HCT116 (cell line): ENCODE measurements around the gene OR1D2. TPM values are rescaled to one million over a fixed set of nuclear protein-coding genes. Genes with fewer than 3 reads are reported as not detected.

Experiments
- ATAC-seq: fragments of 200-7000 bp; cut with Tn5 transposase; 2 replicates; pipeline ENCODE4 v1.9.1; 2020; ENCODE audit warnings: mild to moderate bottlenecking, moderate library complexity
- BruUV-seq: library from RNA; stranded (reverse); fragments of 400-500 nt; replicated peaks from 2 replicates; lab custom pipeline; 2021; lab: Mats Ljungman, UMichigan
- CTCF ChIA-PET: fragments of 300-600 bp; sonication (Branson Sonifier 250); formaldehyde crosslinking; loops from one replicate; lab custom pipeline; 2021; ENCODE audit warnings: antibody characterized with exemption; lab: Charles Lee
- POLR2A ChIA-PET: fragments of 300-600, 350-600 bp; sonication (Branson Sonifier 250); formaldehyde crosslinking; loops from one replicate; lab custom pipeline; 2021; ENCODE audit warnings: antibody characterized with exemption; lab: Charles Lee
- RAD21 ChIA-PET, 2 experiments: fragments of 300-600 bp; sonication (Branson Sonifier 250); formaldehyde crosslinking; loops; one replicate each; lab custom pipeline; 2023; ENCODE audit warnings: low total read pairs in 2 of 2; ENCODE audit not compliant: uncharacterized antibody in 2 of 2, unreplicated experiment in 2 of 2, low non-redundant PET in 1 of 2; lab: Charles Lee
- DNase-seq: peaks from one replicate; pipeline ENCODE4 v3.0.0-alpha.2; 2010; ENCODE audit warnings: low read depth, low spot score
- H2AFZ ChIP-seq: fragments of 200-600 bp; shearing (Covaris generic), sonication (generic); 2 replicates; pipeline ENCODE4 v1.6.1; 2017; ENCODE audit warnings: low read depth, mixed run types, mixed read lengths, antibody characterized with exemption, low read length; ENCODE audit not compliant: poor library complexity, severe bottlenecking
- H3K27ac ChIP-seq: 2 replicates; pipeline ENCODE4 v1.5.1; 2012; ENCODE audit warnings: low read depth, low read length
- H3K27me3 ChIP-seq: fragments of 200-600 bp; sonication (generic); 2 replicates; pipeline ENCODE4 v1.6.1; 2016; ENCODE audit warnings: mixed run types, low read length, mixed read lengths; ENCODE audit not compliant: insufficient read depth
- H3K36me3 ChIP-seq, 2 experiments: fragments of 200-500 bp in 1 of 2; fragments of 200-600 bp in 1 of 2; sonication (Bioruptor generic) in 1 of 2; sonication (generic) in 1 of 2; 2 replicates each; pipeline versions ENCODE4 v1.5.1 to v1.6.1; 2014 to 2016; ENCODE audit warnings: low read length in 2 of 2, inconsistent platforms in 1 of 2, mixed read lengths in 1 of 2, mixed run types in 1 of 2; ENCODE audit not compliant: insufficient read depth in 2 of 2, control insufficient read depth in 1 of 2
- H3K4me1 ChIP-seq, 2 experiments: fragments of 200-600 bp in 1 of 2; sonication (generic) in 1 of 2; 2 replicates each; pipeline versions ENCODE4 v1.5.1 to v1.6.1; 2012 to 2017; ENCODE audit warnings: low read length in 2 of 2, inconsistent platforms in 1 of 2, mild to moderate bottlenecking in 1 of 2, mixed read lengths in 1 of 2, mixed run types in 1 of 2, moderate library complexity in 1 of 2; ENCODE audit not compliant: insufficient read depth in 2 of 2, control insufficient read depth in 1 of 2
- H3K4me2 ChIP-seq: fragments of 200-600 bp; sonication (generic); 2 replicates; pipeline ENCODE4 v1.6.1; 2017; ENCODE audit warnings: mixed run types, low read length, mixed read lengths
- H3K4me3 ChIP-seq, 2 experiments: fragments of 200-600 bp in 1 of 2; sonication (generic) in 1 of 2; replicated peaks in 1 of 2; 2 replicates each; pipeline ENCODE4 v1.5.1; 2011 to 2016; ENCODE audit warnings: low read length in 2 of 2, control low read depth in 1 of 2, low read depth in 1 of 2, mild to moderate bottlenecking in 1 of 2, mixed read lengths in 1 of 2, mixed run types in 1 of 2
- H3K79me2 ChIP-seq: fragments of 200-600 bp; sonication (generic); 2 replicates; pipeline ENCODE4 v1.6.1; 2017; ENCODE audit warnings: mild to moderate bottlenecking, mixed run types, low read length, moderate library complexity, mixed read lengths; ENCODE audit not compliant: insufficient read depth
- H3K9ac ChIP-seq: fragments of 200-600 bp; sonication (generic); 2 replicates; pipeline ENCODE4 v1.6.1; 2016; ENCODE audit warnings: low read length, mixed read lengths
- H3K9me2 ChIP-seq: fragments of 200-600 bp; sonication (generic), shearing (Covaris generic); 2 replicates; pipeline ENCODE4 v1.6.1; 2017; ENCODE audit warnings: mixed run types, mild to moderate bottlenecking, moderate library complexity; ENCODE audit not compliant: insufficient read depth
- H3K9me3 ChIP-seq, 2 experiments: fragments of 200-500 bp in 1 of 2; fragments of 200-600 bp in 1 of 2; sonication (Bioruptor generic) in 1 of 2; sonication (generic) in 1 of 2; 2 replicates each; pipeline ENCODE4 v1.6.1; 2014 to 2017; ENCODE audit warnings: low read length in 2 of 2, mixed read lengths in 2 of 2, inconsistent platforms in 1 of 2, low read depth in 1 of 2, mild to moderate bottlenecking in 1 of 2, mixed run types in 1 of 2, moderate library complexity in 1 of 2; ENCODE audit not compliant: control insufficient read depth in 1 of 2, insufficient read depth in 1 of 2
- H4K20me1 ChIP-seq: fragments of 200-600 bp; sonication (generic), shearing (Covaris generic); 2 replicates; pipeline ENCODE4 v1.6.1; 2017; ENCODE audit warnings: mixed run types, mild to moderate bottlenecking, moderate library complexity; ENCODE audit not compliant: insufficient read depth
- CBX3 ChIP-seq: IDR thresholded peaks from 2 replicates; pipeline ENCODE4 v1.6.1; 2012; ENCODE audit warnings: low read depth
- CEBPB ChIP-seq: IDR thresholded peaks from 2 replicates; pipeline ENCODE4 v1.6.1; 2012; ENCODE audit warnings: low read depth
- ELF1 ChIP-seq: IDR thresholded peaks from 2 replicates; pipeline ENCODE4 v1.6.1; 2012; ENCODE audit warnings: low read depth, borderline replicate concordance
- EZH2 ChIP-seq: fragments of 200-600 bp; sonication (generic); IDR thresholded peaks from 2 replicates; pipeline ENCODE4 v1.6.1; 2017; ENCODE audit warnings: antibody characterized with exemption, mixed run types
- JUND ChIP-seq: IDR thresholded peaks from 2 replicates; pipeline ENCODE4 v1.6.1; 2012
- POLR2A ChIP-seq: IDR thresholded peaks from 2 replicates; pipeline ENCODE4 v1.7.0; 2011; ENCODE audit warnings: borderline replicate concordance; ENCODE audit not compliant: insufficient read depth, insufficient read length; ENCODE audit errors: extremely low read depth
- SIN3A ChIP-seq: IDR thresholded peaks from 2 replicates; pipeline ENCODE4 v1.6.1; 2012; ENCODE audit warnings: low read depth
- SP1 ChIP-seq: IDR thresholded peaks from 2 replicates; pipeline ENCODE4 v1.6.1; 2012; ENCODE audit warnings: low read depth
- TCF7L2 ChIP-seq: IDR thresholded peaks from 2 replicates; pipeline ENCODE4 v1.7.0; 2011; ENCODE audit warnings: borderline replicate concordance, inconsistent platforms; ENCODE audit not compliant: insufficient read depth, insufficient read length; ENCODE audit errors: extremely low read depth
- YY1 ChIP-seq: IDR thresholded peaks from 2 replicates; pipeline ENCODE4 v1.6.1; 2011; ENCODE audit warnings: low read length, low read depth, moderate library complexity, mild to moderate bottlenecking; ENCODE audit not compliant: insufficient replicate concordance; ENCODE audit errors: extremely low read depth
- intact Hi-C: fragments of 100-400 bp; cut with micrococcal nuclease; formaldehyde crosslinking; loops from 2 replicates; pipeline ENCODE4 v1.10.0; 2022
- total RNA-seq: library from RNA; stranded (reverse); gene quantifications from one replicate; pipeline ENCODE4 v1.2.1, GENCODE V29; 2021; ENCODE audit not compliant: unreplicated experiment
- TF ChIP-seq, protein P1 (sequence below): IDR thresholded peaks from 2 replicates; pipeline ENCODE4 v1.6.1; 2011; ENCODE audit warnings: mild to moderate bottlenecking, low read length, moderate library complexity; ENCODE audit not compliant: insufficient replicate concordance; ENCODE audit errors: extremely low read depth
- TF ChIP-seq, protein P2 (sequence below), 3 experiments: fragments of 200-600 bp in 1 of 3; sonication (generic) in 1 of 3; IDR thresholded peaks in 2 of 3; conservative IDR thresholded peaks in 1 of 3; 2 replicates each; pipeline ENCODE4 v1.5.1; 2012 to 2017; ENCODE audit warnings: low read depth in 2 of 3, low read length in 2 of 3, antibody characterized with exemption in 1 of 3, borderline replicate concordance in 1 of 3, control low read depth in 1 of 3, mild to moderate bottlenecking in 1 of 3, mixed read lengths in 1 of 3, mixed run types in 1 of 3, moderate library complexity in 1 of 3; ENCODE audit not compliant: insufficient read depth in 1 of 3
- TF ChIP-seq, protein P3 (sequence below): IDR thresholded peaks from 2 replicates; pipeline ENCODE4 v1.6.1; 2012

Gene OR1D2
- total RNA-seq, 1 experiment from 2014 or later = not detected

DNA sequence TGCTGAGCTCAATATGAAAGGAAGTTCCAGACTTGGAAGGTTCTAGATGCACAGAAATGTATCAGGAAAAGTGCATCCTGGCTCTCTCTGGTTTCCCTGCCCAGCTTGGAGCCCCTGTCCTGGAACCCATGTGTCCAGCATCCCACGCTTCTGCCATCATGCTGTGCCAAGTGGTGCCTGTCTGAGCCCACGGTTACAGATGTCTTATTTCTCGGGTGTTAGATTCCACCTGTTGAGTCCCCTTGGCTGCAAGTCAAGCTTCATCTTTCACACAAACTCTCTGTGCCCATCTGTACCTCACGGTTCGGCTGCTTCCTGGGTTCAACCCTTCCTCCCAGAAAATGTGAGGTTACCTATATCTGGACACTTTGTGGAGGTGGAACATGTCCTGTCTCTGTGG, 63.3 kb downstream of the OR1D2 start:
- Histone ChIP-seq H2AFZ (no peak overlapping the region), H3K9ac (no peak overlapping the region), H3K27ac (no peak overlapping the region), H3K9me3 (peaks cover 5 to 17% of the 10 kb centered on the region in 2 experiments; a peak in 2 of 4 replicates), H3K4me1 (no peaks in the 10 kb centered on the region), H3K4me2 (no peak overlapping the region), H3K4me3 (no peak overlapping the region), H3K79me2 (no peaks in the 10 kb centered on the region), H3K27me3 (no peaks in the 10 kb centered on the region), H4K20me1 (no peaks in the 10 kb centered on the region), H3K9me2 (no peaks in the 10 kb centered on the region), H3K36me3 (no peaks in the 10 kb centered on the region)
- intact Hi-C loops = loop anchor here (10.0 kb wide), 1 partner anchor 494 kb away; no protein-coding TSS in a partner anchor
- ChIA-PET POLR2A (interaction anchor here (0.6 kb wide), 1 partner anchor 420 kb away, joined by 3 read pairs; no protein-coding TSS in a partner anchor), CTCF (no interaction called here), RAD21 (no interaction called here)
- no TSS peak for BruUV-seq
- TF ChIP-seq TCF7L2 = no peak
- TF ChIP-seq POLR2A = no peak
- no peak for TF ChIP-seq YY1
- TF ChIP-seq, protein P1, sequence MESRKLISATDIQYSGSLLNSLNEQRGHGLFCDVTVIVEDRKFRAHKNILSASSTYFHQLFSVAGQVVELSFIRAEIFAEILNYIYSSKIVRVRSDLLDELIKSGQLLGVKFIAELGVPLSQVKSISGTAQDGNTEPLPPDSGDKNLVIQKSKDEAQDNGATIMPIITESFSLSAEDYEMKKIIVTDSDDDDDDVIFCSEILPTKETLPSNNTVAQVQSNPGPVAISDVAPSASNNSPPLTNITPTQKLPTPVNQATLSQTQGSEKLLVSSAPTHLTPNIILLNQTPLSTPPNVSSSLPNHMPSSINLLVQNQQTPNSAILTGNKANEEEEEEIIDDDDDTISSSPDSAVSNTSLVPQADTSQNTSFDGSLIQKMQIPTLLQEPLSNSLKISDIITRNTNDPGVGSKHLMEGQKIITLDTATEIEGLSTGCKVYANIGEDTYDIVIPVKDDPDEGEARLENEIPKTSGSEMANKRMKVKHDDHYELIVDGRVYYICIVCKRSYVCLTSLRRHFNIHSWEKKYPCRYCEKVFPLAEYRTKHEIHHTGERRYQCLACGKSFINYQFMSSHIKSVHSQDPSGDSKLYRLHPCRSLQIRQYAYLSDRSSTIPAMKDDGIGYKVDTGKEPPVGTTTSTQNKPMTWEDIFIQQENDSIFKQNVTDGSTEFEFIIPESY = no peak
- TF ChIP-seq JUND = no peak
- TF ChIP-seq, protein P2, sequence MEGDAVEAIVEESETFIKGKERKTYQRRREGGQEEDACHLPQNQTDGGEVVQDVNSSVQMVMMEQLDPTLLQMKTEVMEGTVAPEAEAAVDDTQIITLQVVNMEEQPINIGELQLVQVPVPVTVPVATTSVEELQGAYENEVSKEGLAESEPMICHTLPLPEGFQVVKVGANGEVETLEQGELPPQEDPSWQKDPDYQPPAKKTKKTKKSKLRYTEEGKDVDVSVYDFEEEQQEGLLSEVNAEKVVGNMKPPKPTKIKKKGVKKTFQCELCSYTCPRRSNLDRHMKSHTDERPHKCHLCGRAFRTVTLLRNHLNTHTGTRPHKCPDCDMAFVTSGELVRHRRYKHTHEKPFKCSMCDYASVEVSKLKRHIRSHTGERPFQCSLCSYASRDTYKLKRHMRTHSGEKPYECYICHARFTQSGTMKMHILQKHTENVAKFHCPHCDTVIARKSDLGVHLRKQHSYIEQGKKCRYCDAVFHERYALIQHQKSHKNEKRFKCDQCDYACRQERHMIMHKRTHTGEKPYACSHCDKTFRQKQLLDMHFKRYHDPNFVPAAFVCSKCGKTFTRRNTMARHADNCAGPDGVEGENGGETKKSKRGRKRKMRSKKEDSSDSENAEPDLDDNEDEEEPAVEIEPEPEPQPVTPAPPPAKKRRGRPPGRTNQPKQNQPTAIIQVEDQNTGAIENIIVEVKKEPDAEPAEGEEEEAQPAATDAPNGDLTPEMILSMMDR (IDR thresholded peaks at IDR 0.05 in 2 of 3, conservative IDR thresholded peaks at IDR 0.05 in 1 of 3; ENCODE audit: borderline replicate concordance in 1 of 3, insufficient read depth in 1 of 3, low read depth in 2 of 3, low read length in 2 of 3) = no peak
- TF ChIP-seq, protein P3, sequence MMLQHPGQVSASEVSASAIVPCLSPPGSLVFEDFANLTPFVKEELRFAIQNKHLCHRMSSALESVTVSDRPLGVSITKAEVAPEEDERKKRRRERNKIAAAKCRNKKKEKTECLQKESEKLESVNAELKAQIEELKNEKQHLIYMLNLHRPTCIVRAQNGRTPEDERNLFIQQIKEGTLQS = no peak
- no peak for TF ChIP-seq ELF1
- no peak for TF ChIP-seq EZH2
- no peak for TF ChIP-seq CBX3
- TF ChIP-seq CEBPB = no peak
- TF ChIP-seq SP1 = no peak
- no peak for TF ChIP-seq SIN3A
- DNase-seq (no peak), ATAC-seq (no peak)
